ENCODE measurements around the gene N4BP3. TPM values are rescaled to one million over a fixed set of nuclear protein-coding genes. Genes with fewer than 3 reads are reported as not detected.

Gene N4BP3
- total and polyA plus RNA-seq, 2 of the 4 experiments (the other 2 are of a cell fraction), result 0.14 to 0.18 TPM

DNA sequence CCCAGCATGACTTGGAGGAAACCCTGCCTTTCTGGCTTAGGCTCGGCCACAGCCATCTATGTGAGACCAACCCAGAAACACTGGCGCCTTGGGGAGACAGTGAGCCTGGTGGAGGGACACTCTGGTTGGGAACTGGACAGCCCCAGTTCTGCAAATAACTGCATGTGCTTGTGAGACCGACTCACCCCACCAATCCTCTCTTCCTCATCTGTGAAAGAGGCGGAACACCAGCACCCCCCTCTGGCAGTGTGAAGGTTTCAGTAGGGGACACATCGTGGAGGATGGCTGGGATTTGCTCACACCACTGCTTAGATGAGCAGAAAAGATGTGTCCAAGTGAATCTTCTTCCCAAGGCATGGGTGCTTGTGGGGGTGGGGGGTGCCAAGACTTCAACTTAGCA, 43.4 kb upstream of the N4BP3 start:
- Histone ChIP-seq H2BK5ac (ENCODE audit: low read depth, low read length, poor library complexity, severe bottlenecking) (no peak overlapping the region), H3K27me3 (ENCODE audit: control insufficient read depth, insufficient read depth, low read length) (peaks cover 37% of the 10 kb centered on the region), H3K9me3 (ENCODE audit: control insufficient read depth, insufficient read depth, low read length) (no peaks in the 10 kb centered on the region), H3K4me3 (ENCODE audit: insufficient read depth, low read depth, low read length) (no peak overlapping the region), H3K4me2 (ENCODE audit: low read depth, low read length) (no peak overlapping the region), H3K18ac (ENCODE audit: low read depth, low read length) (no peak overlapping the region), H3K4ac (ENCODE audit: low read depth, low read length) (no peak overlapping the region), H2AK9ac (replicated peaks; ENCODE audit: low read depth, low read length, poor library complexity) (no peak overlapping the region), H4K91ac (ENCODE audit: insufficient read depth, low read depth, low read length) (no peak overlapping the region), H3K4me1 (ENCODE audit: control insufficient read depth, insufficient read depth, low read length) (no peaks in the 10 kb centered on the region), H4K8ac (ENCODE audit: low read depth in 2 of 2, low read length in 2 of 2) (no peak overlapping the region), H3K9me1 (ENCODE audit: insufficient read depth, low read length) (no peaks in the 10 kb centered on the region), H2BK20ac (ENCODE audit: low read depth, low read length) (no peak overlapping the region), H4K5ac (ENCODE audit: low read depth, low read length) (no peak overlapping the region), H2AFZ (replicated peaks; ENCODE audit: low read length, poor library complexity) (no peak overlapping the region), H4K20me1 (ENCODE audit: insufficient read depth, low read length) (no peaks in the 10 kb centered on the region), H3K23ac (ENCODE audit: low read depth, low read length) (no peak overlapping the region), H2AK5ac (ENCODE audit: low read depth, low read length) (no peak overlapping the region), H3K14ac (replicated peaks; ENCODE audit: low read depth, low read length) (no peak overlapping the region), H3K56ac (ENCODE audit: extremely low read depth, insufficient read depth, low read length) (no peak overlapping the region), H2BK120ac (ENCODE audit: low read depth, low read length) (no peak overlapping the region), H3K36me3 (ENCODE audit: control insufficient read depth, insufficient read depth, low read length) (no peaks in the 10 kb centered on the region), H3K79me1 (ENCODE audit: low read depth in 1 of 2, low read length in 2 of 2) (no peaks in the 10 kb centered on the region), H2BK15ac (ENCODE audit: low read depth, low read length) (no peak overlapping the region), H3K9ac (ENCODE audit: low read depth, low read length) (no peak overlapping the region), H3K27ac (ENCODE audit: insufficient read depth, low read length) (no peak overlapping the region)
- ATAC-seq (ENCODE audit: low read depth) (peak; percentile 76), DNase-seq (peak; percentile 26)
- no TSS peak for BruUV-seq (replicated peaks)
- intact Hi-C loops (cut with micrococcal nuclease) (loop anchor here (1.0 kb wide), 1 partner anchor 463 kb away; no protein-coding TSS in a partner anchor), dilution Hi-C loops (cut with HindIII; ENCODE audit: low sequenced_read_pairs, unreplicated experiment) (no loop called here), in situ Hi-C loops (cut with MboI; ENCODE audit: low sequenced_read_pairs) (loop anchor here (25.0 kb wide), 1 partner anchor 458 kb away; the partner anchor contains the start of gene B4GALT7)
- ChIA-PET POLR2A (ENCODE audit: unreplicated experiment) (no interaction called here), CTCF (no interaction called here)
- TF ChIP-seq, protein P1, sequence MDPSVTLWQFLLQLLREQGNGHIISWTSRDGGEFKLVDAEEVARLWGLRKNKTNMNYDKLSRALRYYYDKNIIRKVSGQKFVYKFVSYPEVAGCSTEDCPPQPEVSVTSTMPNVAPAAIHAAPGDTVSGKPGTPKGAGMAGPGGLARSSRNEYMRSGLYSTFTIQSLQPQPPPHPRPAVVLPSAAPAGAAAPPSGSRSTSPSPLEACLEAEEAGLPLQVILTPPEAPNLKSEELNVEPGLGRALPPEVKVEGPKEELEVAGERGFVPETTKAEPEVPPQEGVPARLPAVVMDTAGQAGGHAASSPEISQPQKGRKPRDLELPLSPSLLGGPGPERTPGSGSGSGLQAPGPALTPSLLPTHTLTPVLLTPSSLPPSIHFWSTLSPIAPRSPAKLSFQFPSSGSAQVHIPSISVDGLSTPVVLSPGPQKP (IDR thresholded peaks at IDR 0.05; ENCODE audit: borderline replicate concordance, low read depth, low read length), result no peak
- TF ChIP-seq SMC3 (IDR thresholded peaks at IDR 0.05; ENCODE audit: low read depth, low read length), result peak; percentile 17
- no peak for TF ChIP-seq FOS (IDR thresholded peaks at IDR 0.05; ENCODE audit: low read depth, low read length)
- TF ChIP-seq CHD1 (IDR thresholded peaks at IDR 0.05; ENCODE audit: low read depth, low read length), result no peak
- no peak for TF ChIP-seq MXI1 (IDR thresholded peaks at IDR 0.05; ENCODE audit: borderline replicate concordance, low read depth, low read length)
- no peak for TF ChIP-seq MAZ (IDR thresholded peaks at IDR 0.05; ENCODE audit: borderline replicate concordance, low read depth, low read length)
- no peak for TF ChIP-seq BHLHE40 (IDR thresholded peaks at IDR 0.05; ENCODE audit: low read depth, low read length)
- TF ChIP-seq, protein P2, sequence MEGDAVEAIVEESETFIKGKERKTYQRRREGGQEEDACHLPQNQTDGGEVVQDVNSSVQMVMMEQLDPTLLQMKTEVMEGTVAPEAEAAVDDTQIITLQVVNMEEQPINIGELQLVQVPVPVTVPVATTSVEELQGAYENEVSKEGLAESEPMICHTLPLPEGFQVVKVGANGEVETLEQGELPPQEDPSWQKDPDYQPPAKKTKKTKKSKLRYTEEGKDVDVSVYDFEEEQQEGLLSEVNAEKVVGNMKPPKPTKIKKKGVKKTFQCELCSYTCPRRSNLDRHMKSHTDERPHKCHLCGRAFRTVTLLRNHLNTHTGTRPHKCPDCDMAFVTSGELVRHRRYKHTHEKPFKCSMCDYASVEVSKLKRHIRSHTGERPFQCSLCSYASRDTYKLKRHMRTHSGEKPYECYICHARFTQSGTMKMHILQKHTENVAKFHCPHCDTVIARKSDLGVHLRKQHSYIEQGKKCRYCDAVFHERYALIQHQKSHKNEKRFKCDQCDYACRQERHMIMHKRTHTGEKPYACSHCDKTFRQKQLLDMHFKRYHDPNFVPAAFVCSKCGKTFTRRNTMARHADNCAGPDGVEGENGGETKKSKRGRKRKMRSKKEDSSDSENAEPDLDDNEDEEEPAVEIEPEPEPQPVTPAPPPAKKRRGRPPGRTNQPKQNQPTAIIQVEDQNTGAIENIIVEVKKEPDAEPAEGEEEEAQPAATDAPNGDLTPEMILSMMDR (conservative IDR thresholded peaks at IDR 0.05; ENCODE audit: low read depth, low read length), result peak; percentile 42
- TF ChIP-seq RCOR1 (IDR thresholded peaks at IDR 0.05; ENCODE audit: insufficient replicate concordance, low read length), result no peak
- TF ChIP-seq NFE2L2 (IDR thresholded peaks at IDR 0.05; ENCODE audit: low read depth, low read length), result no peak
- TF ChIP-seq POLR2A (IDR thresholded peaks at IDR 0.05; ENCODE audit: low read depth, low read length), result no peak
- TF ChIP-seq MAFK (IDR thresholded peaks at IDR 0.05; ENCODE audit: low read depth, low read length), result no peak
- no peak for TF ChIP-seq RFX5 (IDR thresholded peaks at IDR 0.05; ENCODE audit: low read depth, low read length)
- peak; percentile 46 for TF ChIP-seq RAD21 (IDR thresholded peaks at IDR 0.05; ENCODE audit: low read length)
- TF ChIP-seq, protein P3, sequence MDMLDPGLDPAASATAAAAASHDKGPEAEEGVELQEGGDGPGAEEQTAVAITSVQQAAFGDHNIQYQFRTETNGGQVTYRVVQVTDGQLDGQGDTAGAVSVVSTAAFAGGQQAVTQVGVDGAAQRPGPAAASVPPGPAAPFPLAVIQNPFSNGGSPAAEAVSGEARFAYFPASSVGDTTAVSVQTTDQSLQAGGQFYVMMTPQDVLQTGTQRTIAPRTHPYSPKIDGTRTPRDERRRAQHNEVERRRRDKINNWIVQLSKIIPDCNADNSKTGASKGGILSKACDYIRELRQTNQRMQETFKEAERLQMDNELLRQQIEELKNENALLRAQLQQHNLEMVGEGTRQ (IDR thresholded peaks at IDR 0.05; ENCODE audit: low read depth, low read length), result no peak
- no peak for TF ChIP-seq CEBPB (IDR thresholded peaks at IDR 0.05; ENCODE audit: low read depth, low read length)
- no CpG with 5 or more reads among the region's 5 CpGs for WGBS, 2 experiments (ENCODE audit: extremely low coverage in 2 of 2, insufficient read length in 1 of 2)

Data from IMR-90 (cell line).